ENCODE results near the gene KIAA1671. TPM values are rescaled to one million over a fixed set of nuclear protein-coding genes. Genes with fewer than 3 reads are reported as not detected.
"Not testable (repeated sequence)": the region's sequence is repeated elsewhere in the genome, so short reads cannot be mapped to it uniquely, and the experiment has no call there.

KIAA1671 gene
- total RNA-seq, 1 experiment from 2014 or later = 10.2 TPM

DNA sequence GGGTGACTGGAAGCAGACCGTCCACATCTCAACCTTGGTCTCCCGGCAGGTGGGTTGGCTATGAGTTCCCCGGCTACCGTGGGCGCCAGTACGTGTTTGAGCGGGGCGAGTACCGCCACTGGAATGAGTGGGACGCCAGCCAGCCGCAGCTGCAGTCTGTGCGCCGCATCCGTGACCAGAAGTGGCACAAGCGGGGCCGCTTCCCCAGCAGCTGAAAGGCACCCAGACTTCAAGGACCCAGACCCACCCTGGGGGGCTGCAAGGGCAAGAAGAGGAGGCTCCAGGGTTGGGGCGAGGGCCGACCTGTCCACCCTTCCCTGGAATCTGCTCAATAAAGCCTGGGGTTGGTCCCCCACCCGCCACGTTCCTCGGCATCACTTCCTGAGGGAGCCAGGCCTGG is 254.5 kb downstream of the KIAA1671 start:
- no peaks in the 10 kb centered on the region for H3K27me3 ChIP-seq
- no peak overlapping the region for H3K4me3 ChIP-seq
- DNase-seq = no peak
- H3K36me3 ChIP-seq = no peaks in the 10 kb centered on the region
- no peaks in the 10 kb centered on the region for H3K9me3 ChIP-seq

DNA sequence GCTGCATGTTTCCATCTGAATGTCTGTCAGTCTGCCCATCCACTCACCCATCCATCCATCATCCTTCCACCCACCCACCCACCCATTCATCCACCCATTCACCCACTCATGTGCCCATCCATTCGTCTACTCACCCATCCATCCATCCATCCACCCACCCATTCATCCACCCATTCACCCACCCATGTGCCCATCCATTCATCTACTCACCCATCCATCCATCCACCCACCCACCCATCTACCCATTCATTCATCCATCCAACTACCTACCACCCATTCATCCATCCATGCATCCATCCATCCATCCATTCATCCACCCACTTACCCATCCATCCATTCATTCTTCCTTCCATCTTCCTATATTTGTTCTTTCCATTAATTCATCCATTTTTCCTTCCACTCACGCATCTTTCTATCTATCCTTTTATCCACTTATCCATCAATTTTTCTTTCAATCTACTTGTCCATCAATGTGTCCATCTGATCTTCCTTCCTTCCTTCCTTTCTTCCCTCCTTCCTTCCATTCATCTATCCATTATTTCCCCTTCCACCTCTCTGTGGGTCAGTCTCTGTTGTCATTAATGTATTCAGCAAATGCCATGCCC is 255.1 kb downstream of the KIAA1671 start:
- no peak overlapping the region for H3K4me3 ChIP-seq
- no peaks in the 10 kb centered on the region for H3K9me3 ChIP-seq
- H3K36me3 ChIP-seq = no peaks in the 10 kb centered on the region
- DNase-seq = no peak
- no peaks in the 10 kb centered on the region for H3K27me3 ChIP-seq

DNA sequence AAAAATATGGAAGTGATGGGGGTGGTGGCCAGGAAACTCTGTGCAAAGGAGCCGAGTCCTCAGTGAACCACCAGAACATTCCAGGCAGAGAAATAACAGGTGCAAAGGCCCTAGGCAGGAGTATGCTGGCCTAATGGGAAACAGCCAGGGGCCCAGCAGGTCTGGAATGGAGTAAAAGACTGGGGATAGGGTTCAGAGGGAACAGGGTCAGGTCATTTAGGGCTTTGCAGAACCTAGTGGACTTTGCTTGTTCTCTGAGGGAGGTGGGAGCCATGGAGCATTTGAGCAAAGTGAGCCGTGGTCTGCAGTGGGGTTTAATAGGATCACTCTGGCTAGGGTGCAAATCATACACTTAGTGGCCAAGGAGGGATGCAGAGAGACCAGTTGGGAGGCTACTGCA is 255.8 kb downstream of the KIAA1671 start:
- H3K4me3 ChIP-seq = no peak overlapping the region
- H3K36me3 ChIP-seq = no peaks in the 10 kb centered on the region
- no peaks in the 10 kb centered on the region for H3K27me3 ChIP-seq
- no peaks in the 10 kb centered on the region for H3K9me3 ChIP-seq
- no peak for DNase-seq

DNA sequence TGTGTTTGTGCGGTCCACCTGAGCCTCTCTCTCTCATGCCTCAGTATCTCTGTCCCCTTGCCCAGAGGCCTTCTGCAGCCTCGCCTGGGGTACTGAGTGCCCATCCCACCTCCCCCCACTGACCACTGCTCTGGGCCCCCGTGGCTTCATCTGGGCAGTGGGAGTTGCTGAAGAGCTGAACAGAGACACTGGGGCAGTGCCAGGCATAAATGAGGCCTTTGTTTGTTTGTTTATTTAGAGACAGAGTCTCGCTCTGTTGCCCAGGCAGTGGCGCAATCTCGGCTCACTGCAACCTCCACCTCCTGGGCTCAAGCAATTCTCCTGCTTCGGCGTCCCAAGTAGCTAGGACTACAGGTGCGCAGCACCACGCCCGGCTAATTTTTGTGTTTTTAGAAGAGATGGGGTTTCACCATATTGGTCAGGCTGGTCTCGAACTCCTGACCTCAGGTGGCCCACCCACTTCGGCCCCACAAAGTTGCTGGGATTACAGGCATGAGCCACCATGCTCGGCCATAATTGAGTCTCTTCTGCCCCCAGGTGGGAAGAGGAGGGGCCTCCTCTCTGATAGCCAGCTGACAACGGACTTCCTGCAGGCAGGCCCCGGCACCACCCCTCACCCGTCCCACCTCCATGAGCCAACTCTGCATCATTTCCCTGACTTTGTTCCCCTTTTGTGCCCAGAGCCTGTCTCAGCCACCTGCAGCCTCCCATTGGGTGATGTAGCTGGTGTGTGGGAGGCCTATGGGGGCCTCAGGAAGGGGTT is 256.4 kb downstream of the KIAA1671 start:
- Histone ChIP-seq H3K9me3 (no peaks in the 10 kb centered on the region), H3K4me3 (no peak overlapping the region), H3K27me3 (no peaks in the 10 kb centered on the region), H3K36me3 (no peaks in the 10 kb centered on the region)
- DNase-seq = no peak

DNA sequence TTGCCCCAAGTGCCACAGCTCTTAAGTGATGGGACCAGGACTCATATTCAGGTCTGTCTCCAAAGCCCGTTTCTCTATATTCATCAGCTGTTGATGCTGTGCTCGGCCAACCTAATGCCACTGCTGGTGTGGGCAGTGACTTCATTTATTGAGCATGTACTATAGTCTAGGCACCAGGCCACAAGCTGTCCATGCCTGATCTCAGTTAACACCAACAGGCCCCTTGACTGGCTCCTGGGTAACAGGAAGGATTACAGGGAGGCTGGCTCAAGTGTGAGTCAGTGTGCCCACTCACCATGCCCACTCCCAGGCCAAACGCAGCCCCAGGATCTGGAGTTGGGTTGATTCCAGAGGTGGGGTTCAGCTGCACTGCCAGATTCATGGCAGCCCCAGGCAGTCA is 258.3 kb downstream of the KIAA1671 start:
- Histone ChIP-seq H3K36me3 (no peaks in the 10 kb centered on the region), H3K27me3 (no peaks in the 10 kb centered on the region), H3K9me3 (no peaks in the 10 kb centered on the region), H3K4me3 (no peak overlapping the region)
- DNase-seq = peak; percentile 91

DNA sequence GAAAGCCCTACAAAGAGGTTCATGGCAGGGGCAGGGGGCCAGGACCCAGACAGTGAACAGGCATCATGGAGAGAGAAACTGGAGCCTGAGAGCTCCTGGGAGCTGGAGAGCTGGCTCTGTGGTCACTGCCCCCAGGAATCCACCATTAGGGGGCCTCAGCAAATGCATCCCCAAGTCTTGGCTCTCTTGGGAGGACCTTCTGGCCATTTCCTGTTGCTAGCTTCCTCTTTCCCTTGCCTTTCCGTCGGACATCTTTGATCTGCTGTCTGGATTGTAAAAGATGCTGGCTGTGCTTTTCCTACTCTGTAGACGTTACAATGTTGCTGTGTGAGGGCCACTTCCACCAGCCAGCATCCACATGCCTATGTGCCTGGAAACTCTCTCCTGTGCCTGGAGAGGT is 259.8 kb downstream of the KIAA1671 start:
- H3K27me3 ChIP-seq = no peaks in the 10 kb centered on the region
- no peaks in the 10 kb centered on the region for H3K36me3 ChIP-seq
- no peaks in the 10 kb centered on the region for H3K9me3 ChIP-seq
- DNase-seq = no peak
- no peak overlapping the region for H3K4me3 ChIP-seq

DNA sequence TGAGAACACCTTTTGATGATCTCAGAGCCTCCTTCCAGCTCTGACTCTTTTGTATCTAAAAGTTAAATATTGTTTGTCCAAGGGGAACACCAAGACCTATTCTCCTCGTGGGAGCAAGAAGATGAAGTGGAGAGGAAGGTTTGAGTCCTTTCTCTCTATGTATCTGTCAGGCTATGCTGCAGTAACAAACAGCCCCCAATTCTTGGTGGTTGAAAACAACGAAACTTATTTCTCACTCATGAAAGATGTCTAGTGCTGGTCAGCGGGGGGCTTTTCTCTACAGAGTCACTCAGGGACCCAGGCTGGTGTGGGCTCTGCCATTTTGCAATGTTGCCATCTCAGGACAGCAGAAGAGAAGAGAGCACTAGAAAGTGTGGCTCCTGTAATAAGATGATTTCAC is 260.7 kb downstream of the KIAA1671 start:
- Histone ChIP-seq H3K4me3 (no peak overlapping the region), H3K27me3 (no peaks in the 10 kb centered on the region), H3K36me3 (no peaks in the 10 kb centered on the region), H3K9me3 (no peaks in the 10 kb centered on the region)
- no peak for DNase-seq

DNA sequence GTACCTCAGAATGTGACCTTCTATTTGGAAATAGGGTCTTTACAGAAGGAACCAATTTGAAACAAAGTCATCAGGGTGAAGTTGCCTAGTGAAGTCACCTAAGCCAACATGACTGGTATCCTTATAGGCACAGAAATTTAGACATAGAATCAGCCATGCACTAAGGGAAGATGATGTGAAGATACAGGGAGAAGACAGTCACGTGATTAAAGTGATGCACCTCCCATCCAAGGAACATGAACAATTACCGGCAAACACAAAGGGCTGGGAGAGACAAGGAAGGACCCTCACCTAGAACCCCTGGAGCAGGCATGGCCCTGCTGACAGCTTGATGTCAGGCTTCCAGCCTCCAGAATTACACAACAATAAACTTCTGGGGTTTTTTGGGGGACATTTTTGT is 263.7 kb downstream of the KIAA1671 start:
- no peaks in the 10 kb centered on the region for H3K9me3 ChIP-seq
- H3K27me3 ChIP-seq = no peaks in the 10 kb centered on the region; the same call in 1 of the 2 replicates
- no peak for DNase-seq
- H3K36me3 ChIP-seq = no peaks in the 10 kb centered on the region
- H3K4me3 ChIP-seq = no peak overlapping the region

DNA sequence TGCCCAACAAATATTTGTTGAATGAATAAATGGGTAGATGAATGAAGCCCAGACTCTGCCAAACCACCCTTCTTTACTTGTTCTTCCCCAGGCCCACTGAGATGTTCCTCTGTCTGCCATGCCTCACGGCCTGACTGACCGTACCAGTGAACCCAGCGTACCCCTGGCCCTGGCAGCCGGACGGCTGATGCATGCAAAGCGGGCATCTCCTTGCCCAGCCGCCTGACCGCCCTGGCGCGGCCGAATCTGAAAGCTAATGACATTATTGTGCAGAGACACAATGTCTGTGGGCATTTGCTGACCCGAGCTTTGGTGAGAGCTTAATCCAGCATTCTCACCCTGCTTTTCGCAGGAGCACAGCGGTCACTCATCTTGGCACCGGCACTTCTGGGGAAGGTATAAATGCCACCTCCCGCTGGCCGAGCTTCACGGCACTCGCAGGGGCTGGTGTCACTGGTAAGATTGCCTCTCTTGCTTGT is 266.7 kb downstream of the KIAA1671 start, which contains the start of gene CRYBB2:
CRYBB2 (plus strand) TSS at position 429 of the 479 bp plus-strand sequence. CDS start 1,791 bp downstream, outside the sequence.
- no peaks in the 10 kb centered on the region for H3K36me3 ChIP-seq
- H3K27me3 ChIP-seq = no peaks in the 10 kb centered on the region; the same call in 1 of the 2 replicates
- no peak within 1 kb of the TSS for H3K4me3 ChIP-seq
- DNase-seq = no peak
- H3K9me3 ChIP-seq = no peaks in the 10 kb centered on the region

DNA sequence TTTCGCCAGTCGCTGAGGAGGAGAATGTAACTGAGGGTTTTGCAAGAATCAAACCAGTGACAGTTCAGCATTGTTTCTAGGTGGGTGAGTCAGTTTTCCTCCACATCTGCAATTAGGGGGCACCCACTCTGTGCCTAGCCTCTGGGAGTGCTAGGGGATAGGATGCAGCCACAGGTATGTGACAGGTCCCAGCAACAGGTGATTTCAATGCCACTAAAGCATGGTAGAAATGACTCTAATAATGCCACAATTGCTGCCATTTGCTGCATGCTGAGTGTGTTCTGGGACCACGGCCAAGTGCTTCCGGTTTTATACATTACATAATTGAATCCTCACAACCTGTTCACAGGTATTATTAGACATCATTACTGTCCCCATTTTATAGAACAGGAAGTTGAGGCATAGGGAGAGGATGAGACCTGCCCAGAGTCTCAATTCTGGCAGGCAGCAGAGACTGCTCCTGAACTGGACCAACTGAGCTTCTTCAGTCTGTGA is 267.5 kb downstream of the KIAA1671 start:
- no peak for DNase-seq
- Histone ChIP-seq H3K27me3 (no peaks in the 10 kb centered on the region; the same call in 1 of the 2 replicates), H3K36me3 (no peaks in the 10 kb centered on the region), H3K4me3 (no peak overlapping the region), H3K9me3 (no peaks in the 10 kb centered on the region)

DNA sequence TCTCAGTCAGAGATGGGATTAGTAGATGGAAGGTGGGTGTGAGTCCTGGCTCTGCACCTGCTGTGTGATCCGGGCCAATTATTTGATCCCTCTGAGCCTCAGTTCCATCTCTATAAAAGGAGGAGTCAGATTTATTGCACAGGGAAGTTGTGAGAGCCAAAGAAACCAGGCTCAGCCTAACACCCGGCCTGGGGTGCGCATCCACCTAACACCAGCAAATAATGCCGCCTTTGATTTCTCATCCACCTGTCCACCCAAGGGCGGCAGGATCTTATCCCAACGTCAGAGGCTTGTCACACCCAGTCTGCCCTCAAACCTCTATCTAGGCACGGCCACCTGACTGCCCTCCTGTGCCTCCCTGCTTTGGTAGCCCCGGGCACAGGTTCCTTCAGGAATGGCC is 269.3 kb downstream of the KIAA1671 start:
- Histone ChIP-seq H3K9me3 (no peaks in the 10 kb centered on the region), H3K27me3 (no peaks in the 10 kb centered on the region; the same call in 1 of the 2 replicates)

DNA sequence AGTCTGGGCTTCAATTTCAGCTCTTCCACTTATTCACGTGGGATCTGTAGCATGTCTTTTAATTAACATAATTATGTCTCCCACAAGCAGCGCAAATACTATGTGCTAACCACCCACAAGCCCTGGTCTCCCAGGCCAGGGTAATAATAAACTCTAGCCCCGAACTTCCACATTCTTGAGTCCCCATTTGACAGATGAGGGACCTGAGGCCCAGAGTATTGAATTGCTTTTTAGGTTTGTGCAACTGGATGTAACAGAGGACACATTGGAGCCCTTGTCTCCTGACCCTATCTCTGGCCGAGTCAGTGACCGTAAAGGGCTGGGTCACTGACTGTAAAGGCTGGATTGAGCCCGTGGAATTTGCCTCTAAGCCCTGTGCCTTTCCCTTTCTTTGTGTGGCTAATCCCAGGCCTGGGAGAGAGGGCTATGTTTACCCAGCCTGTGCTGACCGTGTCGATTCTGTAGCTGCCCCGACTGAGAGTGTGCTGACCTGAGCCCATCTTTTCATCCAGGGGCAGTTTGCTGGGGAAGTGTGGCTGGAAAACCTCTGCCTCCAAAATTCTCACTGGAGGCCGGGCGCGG is 270.8 kb downstream of the KIAA1671 start:
- H3K9me3 ChIP-seq = no peaks in the 10 kb centered on the region
- no peak overlapping the region for H3K4me3 ChIP-seq
- DNase-seq = no peak
- H3K27me3 ChIP-seq = no peaks in the 10 kb centered on the region; the same call in 1 of the 2 replicates
- no peaks in the 10 kb centered on the region for H3K36me3 ChIP-seq

More for the DNA sequence above, 269.3 kb downstream of the KIAA1671 start:
- Histone ChIP-seq H3K4me3 (no peak overlapping the region), H3K36me3 (no peaks in the 10 kb centered on the region)
- DNase-seq = no peak

DNA sequence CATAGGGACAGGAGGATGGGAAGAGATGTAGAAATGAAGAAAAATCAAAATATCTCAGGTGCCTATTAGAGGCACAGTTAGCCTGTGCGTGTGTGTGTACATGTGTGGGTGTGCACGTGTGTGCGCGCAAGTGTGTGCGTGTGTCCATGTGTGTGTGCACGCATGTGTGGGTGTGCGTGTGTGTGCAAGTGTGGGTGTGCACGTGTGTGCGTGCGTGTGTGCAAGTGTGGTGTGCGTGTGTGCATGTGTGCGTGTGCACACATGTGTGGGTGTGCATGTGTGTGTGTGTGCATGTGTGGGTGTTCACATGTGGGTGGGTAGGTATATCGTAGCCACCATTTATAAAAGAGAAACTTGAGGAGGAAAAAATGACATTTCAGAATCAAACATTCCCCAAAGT is 276.3 kb downstream of the KIAA1671 start:
- Histone ChIP-seq H3K4me3 (no peak overlapping the region), H3K9me3 (no peaks in the 10 kb centered on the region), H3K27me3 (no peaks in the 10 kb centered on the region), H3K36me3 (no peaks in the 10 kb centered on the region)
- DNase-seq = no peak

DNA sequence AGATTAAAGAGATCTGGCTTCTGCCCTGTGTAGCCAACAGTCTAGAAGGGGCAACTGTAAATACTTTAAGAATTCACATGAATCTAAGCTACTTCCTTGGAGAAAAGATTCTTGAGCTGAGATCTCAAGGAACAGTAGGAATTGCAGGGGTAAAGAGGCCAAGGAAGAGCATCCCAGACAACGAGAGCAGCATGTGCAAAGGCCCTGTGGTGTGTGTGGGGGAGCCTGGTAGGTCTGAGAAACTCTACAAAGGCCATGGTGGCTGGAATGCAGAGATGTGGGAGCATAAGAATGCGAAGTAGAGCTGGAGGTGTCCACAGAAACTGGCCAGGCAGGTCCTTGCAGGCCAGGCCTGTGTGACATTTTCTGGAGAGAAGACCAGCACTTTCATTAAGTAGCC is 278.2 kb downstream of the KIAA1671 start:
- H3K4me3 ChIP-seq, H3K27me3 ChIP-seq, H3K36me3 ChIP-seq, H3K9me3 ChIP-seq, DNase-seq: not testable (repeated sequence)

DNA sequence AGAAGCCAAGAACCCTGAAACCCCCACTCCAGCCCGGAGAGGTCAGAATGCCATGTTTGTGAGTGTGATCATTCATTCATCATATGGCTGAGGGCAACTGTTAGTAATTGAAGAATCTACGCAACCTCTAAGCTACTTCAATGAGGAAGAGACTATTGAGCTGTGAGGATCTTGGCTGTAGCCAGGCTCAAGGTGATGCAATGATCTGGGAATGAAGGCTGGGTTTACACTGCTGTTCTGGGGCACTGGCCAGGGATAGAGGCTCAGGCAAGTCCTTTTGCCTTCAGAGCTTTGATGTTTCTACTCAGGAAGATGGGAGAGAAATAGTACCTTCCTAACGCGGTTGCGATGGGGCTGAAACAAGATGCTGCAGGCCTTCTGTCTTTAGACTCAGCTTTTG is 279.8 kb downstream of the KIAA1671 start:
- Histone ChIP-seq H3K36me3 (no peaks in the 10 kb centered on the region), H3K27me3 (no peaks in the 10 kb centered on the region), H3K9me3 (no peaks in the 10 kb centered on the region), H3K4me3 (no peak overlapping the region)
- peak; percentile 16 for DNase-seq

DNA sequence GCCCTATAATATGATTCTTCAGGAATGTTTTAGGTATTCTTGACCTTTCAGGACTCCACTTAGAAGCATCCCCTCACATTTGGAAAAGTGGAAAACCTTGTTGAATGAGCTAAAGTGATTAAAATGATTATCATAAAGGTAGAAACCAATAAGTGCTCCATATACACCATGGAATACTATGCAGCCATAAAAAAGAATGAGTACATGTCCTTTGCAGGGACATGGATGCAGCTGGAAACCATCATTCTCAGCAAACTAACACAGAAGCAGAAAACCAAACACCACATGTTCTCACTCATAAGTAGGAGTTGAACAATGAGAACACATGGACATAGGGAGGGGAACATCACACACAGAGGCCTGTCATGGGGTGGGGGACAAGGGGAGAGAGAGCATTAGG is 281.2 kb downstream of the KIAA1671 start:
- H3K27me3 ChIP-seq, H3K4me3 ChIP-seq, DNase-seq, H3K9me3 ChIP-seq, H3K36me3 ChIP-seq: not testable (repeated sequence)

DNA sequence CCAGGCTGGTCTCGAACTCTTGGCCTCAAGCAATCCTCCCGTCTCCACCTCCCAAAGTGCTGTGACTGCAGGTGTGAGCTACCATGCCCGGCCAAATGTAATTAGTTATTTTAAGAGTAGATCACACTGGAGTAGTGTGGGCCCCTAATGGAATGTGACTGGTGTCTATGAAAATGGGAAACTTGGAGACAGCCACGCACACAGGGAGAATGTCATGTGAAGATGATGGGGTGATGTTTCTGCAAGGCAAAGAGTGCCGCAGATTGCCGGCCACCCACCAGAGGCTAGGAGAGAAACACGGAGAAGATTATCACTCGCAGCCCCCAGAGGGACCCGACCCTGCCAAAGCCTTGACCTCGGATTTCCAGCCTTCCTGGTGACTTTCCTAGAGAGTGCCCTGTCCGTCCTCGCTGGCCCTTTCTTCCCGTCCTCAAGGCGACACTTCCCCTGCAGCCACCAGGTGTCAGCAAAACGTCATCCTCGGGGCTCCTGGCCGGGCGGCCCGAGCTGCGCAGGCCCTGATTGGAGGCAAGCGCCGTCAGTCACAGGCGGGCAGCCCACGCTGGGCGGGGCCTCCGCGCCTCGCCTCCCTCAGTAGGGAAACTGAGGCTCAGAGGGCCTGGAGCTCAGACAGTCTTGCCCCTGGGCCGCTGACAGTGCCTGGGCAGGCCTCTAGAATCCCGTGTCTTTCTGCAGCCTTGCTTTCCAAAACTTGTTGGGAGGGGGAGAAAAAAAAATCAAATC is 283.2 kb downstream of the KIAA1671 start:
- Histone ChIP-seq H3K36me3 (no peaks in the 10 kb centered on the region), H3K27me3 (no peaks in the 10 kb centered on the region), H3K4me3 (no peak overlapping the region), H3K9me3 (no peaks in the 10 kb centered on the region)
- DNase-seq = peak; percentile 83
